ENCODE measurements around the gene LRRC4C.

The LRRC4C gene

GRCh38 chr11:40445391-40445790 is 1014.1 kb downstream of the LRRC4C start:
- Histone ChIP-seq H3K36me3 (replicated peaks) (no peaks in the 10 kb centered on the region), H3K4me3 (no peak overlapping the region), H3K27me3 (ENCODE audit: low read depth) (no peaks in the 10 kb centered on the region), H3K4me1 (no peaks in the 10 kb centered on the region), H3K9me3 (no peaks in the 10 kb centered on the region; the same call in 1 of the 2 replicates)
- DNase-seq (ENCODE audit: low spot score in 2 of 2), result no peak
- in situ Hi-C loops (cut with MboI; ENCODE audit: low sequenced_read_pairs), result no loop called here

GRCh38 chr11:40444151-40444550 is 1015.3 kb downstream of the LRRC4C start:
- H3K4me3 ChIP-seq, result no peak overlapping the region
- in situ Hi-C loops (cut with MboI; ENCODE audit: low sequenced_read_pairs), result no loop called here
- DNase-seq (ENCODE audit: low spot score in 2 of 2), result no peak
- no peaks in the 10 kb centered on the region for H3K36me3 ChIP-seq (replicated peaks)
- H3K27me3 ChIP-seq (ENCODE audit: low read depth), result no peaks in the 10 kb centered on the region
- no peaks in the 10 kb centered on the region for H3K4me1 ChIP-seq
- no peaks in the 10 kb centered on the region; the same call in 1 of the 2 replicates for H3K9me3 ChIP-seq

- Histone ChIP-seq H3K9me3 (no peaks in the 10 kb centered on the region), H3K4me3 (no peak overlapping the region), H3K27me3 (ENCODE audit: low read depth) (no peaks in the 10 kb centered on the region), H3K36me3 (replicated peaks) (no peaks in the 10 kb centered on the region), H3K4me1 (no peaks in the 10 kb centered on the region)
- no peak for DNase-seq (ENCODE audit: low spot score in 2 of 2)
- in situ Hi-C loops (cut with MboI; ENCODE audit: low sequenced_read_pairs), result no loop called here
These were observed 1024.1 kb downstream of the LRRC4C start for GRCh38 chr11:40435344-40435743.

GRCh38 chr11:40434926-40435325 is 1024.5 kb downstream of the LRRC4C start:
- in situ Hi-C loops (cut with MboI; ENCODE audit: low sequenced_read_pairs), result no loop called here
- H3K4me1 ChIP-seq, result no peaks in the 10 kb centered on the region
- H3K9me3 ChIP-seq, result no peaks in the 10 kb centered on the region
- H3K4me3 ChIP-seq, result no peak overlapping the region
- DNase-seq (ENCODE audit: low spot score in 2 of 2), result no peak
- no peaks in the 10 kb centered on the region for H3K27me3 ChIP-seq (ENCODE audit: low read depth)
- no peaks in the 10 kb centered on the region for H3K36me3 ChIP-seq (replicated peaks)

GRCh38 chr11:40432358-40432757 is 1027.1 kb downstream of the LRRC4C start:
- Histone ChIP-seq H3K4me1 (no peaks in the 10 kb centered on the region), H3K27me3 (ENCODE audit: low read depth) (no peaks in the 10 kb centered on the region), H3K4me3 (no peak overlapping the region), H3K9me3 (no peaks in the 10 kb centered on the region), H3K36me3 (replicated peaks) (no peaks in the 10 kb centered on the region)
- DNase-seq (ENCODE audit: low spot score in 2 of 2), result no peak
- in situ Hi-C loops (cut with MboI; ENCODE audit: low sequenced_read_pairs), result no loop called here

- Histone ChIP-seq H3K4me3 (no peak overlapping the region), H3K9me3 (no peaks in the 10 kb centered on the region), H3K36me3 (replicated peaks) (no peaks in the 10 kb centered on the region), H3K27me3 (ENCODE audit: low read depth) (no peaks in the 10 kb centered on the region), H3K4me1 (no peaks in the 10 kb centered on the region)
- in situ Hi-C loops (cut with MboI; ENCODE audit: low sequenced_read_pairs), result no loop called here
- DNase-seq (ENCODE audit: low spot score in 2 of 2), result no peak
These were observed 1034.3 kb downstream of the LRRC4C start for GRCh38 chr11:40425168-40425567.

- in situ Hi-C loops (cut with MboI; ENCODE audit: low sequenced_read_pairs), result no loop called here
- no peaks in the 10 kb centered on the region for H3K9me3 ChIP-seq
- H3K4me1 ChIP-seq, result no peaks in the 10 kb centered on the region
- no peaks in the 10 kb centered on the region for H3K27me3 ChIP-seq (ENCODE audit: low read depth)
- no peak for DNase-seq (ENCODE audit: low spot score in 2 of 2)
- no peaks in the 10 kb centered on the region for H3K36me3 ChIP-seq (replicated peaks)
- H3K4me3 ChIP-seq, result no peak overlapping the region
These were observed 1038.1 kb downstream of the LRRC4C start for GRCh38 chr11:40421208-40421981.

- H3K27me3 ChIP-seq (ENCODE audit: low read depth), result no peaks in the 10 kb centered on the region
- in situ Hi-C loops (cut with MboI; ENCODE audit: low sequenced_read_pairs), result no loop called here
- DNase-seq (ENCODE audit: low spot score in 2 of 2), result no peak
- H3K9me3 ChIP-seq, result no peaks in the 10 kb centered on the region
- H3K36me3 ChIP-seq (replicated peaks), result no peaks in the 10 kb centered on the region
- H3K4me3 ChIP-seq, result no peak overlapping the region
- no peaks in the 10 kb centered on the region for H3K4me1 ChIP-seq
These were observed 1041.8 kb downstream of the LRRC4C start for GRCh38 chr11:40417627-40418026.

GRCh38 chr11:40407355-40407754 is 1052.1 kb downstream of the LRRC4C start:
- Histone ChIP-seq H3K36me3 (replicated peaks) (no peaks in the 10 kb centered on the region), H3K4me1 (no peaks in the 10 kb centered on the region), H3K27me3 (ENCODE audit: low read depth) (no peaks in the 10 kb centered on the region), H3K4me3 (no peak overlapping the region), H3K9me3 (no peaks in the 10 kb centered on the region)
- no peak for DNase-seq (ENCODE audit: low spot score in 2 of 2)
- in situ Hi-C loops (cut with MboI; ENCODE audit: low sequenced_read_pairs), result no loop called here

- Histone ChIP-seq H3K27me3 (ENCODE audit: low read depth) (no peaks in the 10 kb centered on the region), H3K9me3 (no peaks in the 10 kb centered on the region), H3K4me1 (no peaks in the 10 kb centered on the region), H3K4me3 (no peak overlapping the region), H3K36me3 (replicated peaks) (no peaks in the 10 kb centered on the region)
- no peak for DNase-seq (ENCODE audit: low spot score in 2 of 2)
- in situ Hi-C loops (cut with MboI; ENCODE audit: low sequenced_read_pairs), result no loop called here
These were observed 1053.8 kb downstream of the LRRC4C start for GRCh38 chr11:40405614-40406013.

- in situ Hi-C loops (cut with MboI; ENCODE audit: low sequenced_read_pairs), result no loop called here
- Histone ChIP-seq H3K4me1 (no peaks in the 10 kb centered on the region), H3K27me3 (ENCODE audit: low read depth) (no peaks in the 10 kb centered on the region), H3K9me3 (no peaks in the 10 kb centered on the region), H3K36me3 (replicated peaks) (no peaks in the 10 kb centered on the region), H3K4me3 (no peak overlapping the region)
- no peak for DNase-seq (ENCODE audit: low spot score in 2 of 2)
These were observed 1056.1 kb downstream of the LRRC4C start for GRCh38 chr11:40403321-40403720.

- in situ Hi-C loops (cut with MboI; ENCODE audit: low sequenced_read_pairs), result no loop called here
These were observed 1058.2 kb downstream of the LRRC4C start for GRCh38 chr11:40401132-40401853.

GRCh38 chr11:40397141-40397540 is 1062.3 kb downstream of the LRRC4C start:
- H3K9me3 ChIP-seq, result no peaks in the 10 kb centered on the region
- H3K36me3 ChIP-seq (replicated peaks), result no peaks in the 10 kb centered on the region
- no peak for DNase-seq (ENCODE audit: low spot score in 2 of 2)
- H3K4me1 ChIP-seq, result no peaks in the 10 kb centered on the region
- no peak overlapping the region for H3K4me3 ChIP-seq
- no peaks in the 10 kb centered on the region for H3K27me3 ChIP-seq (ENCODE audit: low read depth)
- in situ Hi-C loops (cut with MboI; ENCODE audit: low sequenced_read_pairs), result no loop called here

More at GRCh38 chr11:40401132-40401853, 1058.2 kb downstream of the LRRC4C start:
- no peak for DNase-seq (ENCODE audit: low spot score in 2 of 2)
- Histone ChIP-seq H3K4me3 (no peak overlapping the region), H3K36me3 (replicated peaks) (no peaks in the 10 kb centered on the region), H3K9me3 (no peaks in the 10 kb centered on the region), H3K27me3 (ENCODE audit: low read depth) (no peaks in the 10 kb centered on the region), H3K4me1 (no peaks in the 10 kb centered on the region)

GRCh38 chr11:40393511-40393910 is 1065.9 kb downstream of the LRRC4C start:
- no peaks in the 10 kb centered on the region for H3K36me3 ChIP-seq (replicated peaks)
- no peaks in the 10 kb centered on the region for H3K9me3 ChIP-seq
- no peaks in the 10 kb centered on the region for H3K27me3 ChIP-seq (ENCODE audit: low read depth)
- no peaks in the 10 kb centered on the region for H3K4me1 ChIP-seq
- H3K4me3 ChIP-seq, result no peak overlapping the region
- in situ Hi-C loops (cut with MboI; ENCODE audit: low sequenced_read_pairs), result no loop called here
- DNase-seq (ENCODE audit: low spot score in 2 of 2), result no peak
